ENCODE measurements around the gene CDH11.

The CDH11 gene

GRCh38 chr16:65121870-65122723, at the start of gene CDH11:
CDH11 (minus strand) TSS chr16:65122063; CDS start chr16:65004869, 117,194 bp downstream.
- no peak for DNase-seq (ENCODE audit: low read depth in 2 of 2)

- DNase-seq (ENCODE audit: low read depth in 2 of 2): no peak
These were observed 32.5 kb upstream of the CDH11 start for GRCh38 chr16:65154321-65154720.

- no peak for DNase-seq (ENCODE audit: low read depth in 2 of 2)
These were observed 31.7 kb upstream of the CDH11 start for GRCh38 chr16:65153365-65154105.

GRCh38 chr16:65148804-65149203, 26.9 kb upstream of the CDH11 start:
- no peak for DNase-seq (ENCODE audit: low read depth in 2 of 2)

- DNase-seq (ENCODE audit: low read depth in 2 of 2): no peak
These were observed 20.4 kb upstream of the CDH11 start for GRCh38 chr16:65142276-65142675.

- DNase-seq (ENCODE audit: low read depth in 2 of 2): no peak
These were observed 14.8 kb upstream of the CDH11 start for GRCh38 chr16:65136681-65137080.

- DNase-seq (ENCODE audit: low read depth in 2 of 2): no peak
These were observed 5.2 kb upstream of the CDH11 start for GRCh38 chr16:65126845-65127624.

GRCh38 chr16:65125871-65126270, 4.0 kb upstream of the CDH11 start:
- DNase-seq (ENCODE audit: low read depth in 2 of 2): no peak

GRCh38 chr16:65125322-65125721, 3.5 kb upstream of the CDH11 start:
- no peak for DNase-seq (ENCODE audit: low read depth in 2 of 2)

- DNase-seq (ENCODE audit: low read depth in 2 of 2): no peak
These were observed 2.7 kb upstream of the CDH11 start for GRCh38 chr16:65124596-65124995.

- no peak for DNase-seq (ENCODE audit: low read depth in 2 of 2)
These were observed 2.3 kb upstream of the CDH11 start for GRCh38 chr16:65124212-65124548.

GRCh38 chr16:65123396-65124211, 1.7 kb upstream of the CDH11 start:
- no peak for DNase-seq (ENCODE audit: low read depth in 2 of 2)

- no peak for DNase-seq (ENCODE audit: low read depth in 2 of 2)
These were observed 997 bp upstream of the CDH11 start for GRCh38 chr16:65122724-65123395.

- no peak for DNase-seq (ENCODE audit: low read depth in 2 of 2)
These were observed 787 bp downstream of the CDH11 start for GRCh38 chr16:65120831-65121721.

GRCh38 chr16:65120461-65120830, 1.4 kb downstream of the CDH11 start:
- DNase-seq (ENCODE audit: low read depth in 2 of 2): no peak

GRCh38 chr16:65119901-65120401, 1.9 kb downstream of the CDH11 start:
- DNase-seq (ENCODE audit: low read depth in 2 of 2): no peak

GRCh38 chr16:65119435-65119834, 2.4 kb downstream of the CDH11 start:
- DNase-seq (ENCODE audit: low read depth in 2 of 2): no peak

- DNase-seq (ENCODE audit: low read depth in 2 of 2): no peak
These were observed 3.0 kb downstream of the CDH11 start for GRCh38 chr16:65118871-65119270.

- no peak for DNase-seq (ENCODE audit: low read depth in 2 of 2)
These were observed 3.9 kb downstream of the CDH11 start for GRCh38 chr16:65117811-65118448.
